ENCODE data around the gene AGAP1. TPM values are rescaled to one million over a fixed set of nuclear protein-coding genes. Genes with fewer than 3 reads are reported as not detected.

AGAP1 gene
- total RNA-seq, 1 donor from 2014 or later = 20.4 TPM

- Mint-ChIP-seq H3K4me1 (peaks cover 48% of the 10 kb centered on the region), H3K27me3 (ENCODE audit: insufficient read depth, low read depth) (no peaks in the 10 kb centered on the region), H3K9me3 (peaks cover 2% of the 10 kb centered on the region), H3K27ac (peak overlapping the region; percentile 70), H3K4me3 (no peak overlapping the region), H3K36me3 (peaks cover 7% of the 10 kb centered on the region)
- Histone ChIP-seq H3K79me2 (ENCODE audit: low read depth) (peaks cover 30% of the 10 kb centered on the region), H3K9ac (no peak overlapping the region), H3K9me3 (ENCODE audit: low read depth) (no peaks in the 10 kb centered on the region), H4K20me1 (ENCODE audit: low read depth) (peaks cover 51% of the 10 kb centered on the region), H3K4me1 (peaks cover 47% of the 10 kb centered on the region), H3K27ac (no peak overlapping the region), H3K27me3 (no peaks in the 10 kb centered on the region), H3K4me3 (no peak overlapping the region), H2AFZ (replicated peaks) (no peak overlapping the region), H3K4me2 (no peak overlapping the region), H3F3A (ENCODE audit: low read depth) (no peaks in the 10 kb centered on the region), H3K36me3 (no peaks in the 10 kb centered on the region)
- no peak for TF ChIP-seq EZH2 (IDR thresholded peaks at IDR 0.05)
- TF ChIP-seq, protein P1, sequence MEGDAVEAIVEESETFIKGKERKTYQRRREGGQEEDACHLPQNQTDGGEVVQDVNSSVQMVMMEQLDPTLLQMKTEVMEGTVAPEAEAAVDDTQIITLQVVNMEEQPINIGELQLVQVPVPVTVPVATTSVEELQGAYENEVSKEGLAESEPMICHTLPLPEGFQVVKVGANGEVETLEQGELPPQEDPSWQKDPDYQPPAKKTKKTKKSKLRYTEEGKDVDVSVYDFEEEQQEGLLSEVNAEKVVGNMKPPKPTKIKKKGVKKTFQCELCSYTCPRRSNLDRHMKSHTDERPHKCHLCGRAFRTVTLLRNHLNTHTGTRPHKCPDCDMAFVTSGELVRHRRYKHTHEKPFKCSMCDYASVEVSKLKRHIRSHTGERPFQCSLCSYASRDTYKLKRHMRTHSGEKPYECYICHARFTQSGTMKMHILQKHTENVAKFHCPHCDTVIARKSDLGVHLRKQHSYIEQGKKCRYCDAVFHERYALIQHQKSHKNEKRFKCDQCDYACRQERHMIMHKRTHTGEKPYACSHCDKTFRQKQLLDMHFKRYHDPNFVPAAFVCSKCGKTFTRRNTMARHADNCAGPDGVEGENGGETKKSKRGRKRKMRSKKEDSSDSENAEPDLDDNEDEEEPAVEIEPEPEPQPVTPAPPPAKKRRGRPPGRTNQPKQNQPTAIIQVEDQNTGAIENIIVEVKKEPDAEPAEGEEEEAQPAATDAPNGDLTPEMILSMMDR (IDR thresholded peaks at IDR 0.05) = peak; percentile 43
- DNase-seq (ENCODE audit: low spot score) = peak; percentile 28
Observed at GRCh38 chr2:235638541-235639427, 144.9 kb downstream of the AGAP1 start.

GRCh38 chr2:235639428-235639773 is 145.6 kb downstream of the AGAP1 start:
- DNase-seq (ENCODE audit: low spot score) = no peak
- H3K36me3 ChIP-seq = no peaks in the 10 kb centered on the region
- peaks cover 7% of the 10 kb centered on the region for H3K36me3 Mint-ChIP-seq
- peaks cover 29% of the 10 kb centered on the region for H3K79me2 ChIP-seq (ENCODE audit: low read depth)
- no peaks in the 10 kb centered on the region for H3F3A ChIP-seq (ENCODE audit: low read depth)
- TF ChIP-seq, protein P1 (IDR thresholded peaks at IDR 0.05) = no peak
- TF ChIP-seq EZH2phosphoT487 (IDR thresholded peaks at IDR 0.05) (no peak), EZH2 (IDR thresholded peaks at IDR 0.05) (no peak)
- H3K9me3 ChIP-seq (ENCODE audit: low read depth) = no peaks in the 10 kb centered on the region
- H3K4me3 Mint-ChIP-seq = no peak overlapping the region
- H3K27ac Mint-ChIP-seq = peak overlapping the region; percentile 70
- H4K20me1 ChIP-seq (ENCODE audit: low read depth) = peaks cover 47% of the 10 kb centered on the region
- H2AFZ ChIP-seq (replicated peaks) = no peak overlapping the region
- H3K27ac ChIP-seq = no peak overlapping the region
- peaks cover 54% of the 10 kb centered on the region for H3K4me1 Mint-ChIP-seq
- H3K27me3 Mint-ChIP-seq (ENCODE audit: insufficient read depth, low read depth) = no peaks in the 10 kb centered on the region
- H3K4me1 ChIP-seq = peaks cover 48% of the 10 kb centered on the region
- H3K9me3 Mint-ChIP-seq = no peaks in the 10 kb centered on the region
- no peak overlapping the region for H3K9ac ChIP-seq
- H3K4me2 ChIP-seq = no peak overlapping the region
- no peak overlapping the region for H3K4me3 ChIP-seq
- H3K27me3 ChIP-seq = no peaks in the 10 kb centered on the region

DNA sequence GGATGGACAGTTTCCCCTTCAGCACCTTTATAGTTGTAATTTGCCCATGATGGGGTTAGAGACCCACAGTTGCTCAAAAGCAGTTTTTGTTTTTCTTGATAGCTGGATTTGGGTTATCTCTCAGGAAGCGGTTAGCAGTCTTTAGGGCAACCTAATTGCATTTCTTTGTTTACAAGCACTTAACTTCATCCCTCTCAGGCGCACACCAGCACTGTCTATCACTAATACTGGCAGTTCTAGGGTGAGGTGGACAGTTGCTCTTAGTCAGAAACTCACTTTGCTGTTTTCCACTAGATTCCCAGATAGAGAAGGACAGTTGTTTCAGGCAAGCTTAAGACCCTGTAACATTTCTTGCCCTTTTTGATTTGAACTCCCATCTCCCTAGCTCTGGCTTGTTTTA is 146.0 kb downstream of the AGAP1 start:
- H3K27ac ChIP-seq = no peak overlapping the region
- H3K4me1 ChIP-seq = peaks cover 48% of the 10 kb centered on the region
- H2AFZ ChIP-seq (replicated peaks) = no peak overlapping the region
- no peak for DNase-seq (ENCODE audit: low spot score)
- no peaks in the 10 kb centered on the region for H3F3A ChIP-seq (ENCODE audit: low read depth)
- H3K79me2 ChIP-seq (ENCODE audit: low read depth) = peaks cover 28% of the 10 kb centered on the region
- H3K9me3 ChIP-seq (ENCODE audit: low read depth) = no peaks in the 10 kb centered on the region
- H4K20me1 ChIP-seq (ENCODE audit: low read depth) = peaks cover 44% of the 10 kb centered on the region
- H3K36me3 ChIP-seq = no peaks in the 10 kb centered on the region
- no peak overlapping the region for H3K9ac ChIP-seq
- Mint-ChIP-seq H3K4me3 (no peak overlapping the region), H3K27ac (peak overlapping the region; percentile 27), H3K4me1 (peaks cover 55% of the 10 kb centered on the region), H3K9me3 (no peaks in the 10 kb centered on the region), H3K36me3 (peaks cover 5% of the 10 kb centered on the region), H3K27me3 (ENCODE audit: insufficient read depth, low read depth) (no peaks in the 10 kb centered on the region)
- no peak overlapping the region for H3K4me2 ChIP-seq
- TF ChIP-seq EZH2phosphoT487 (IDR thresholded peaks at IDR 0.05) (no peak), EZH2 (IDR thresholded peaks at IDR 0.05) (no peak)
- TF ChIP-seq, protein P1 (IDR thresholded peaks at IDR 0.05) = no peak
- H3K27me3 ChIP-seq = no peaks in the 10 kb centered on the region
- no peak overlapping the region for H3K4me3 ChIP-seq

All from neural progenitor cell (in vitro differentiated cells).